Measurements from ENCODE around the gene GPR137C. TPM values are rescaled to one million over a fixed set of nuclear protein-coding genes. Genes with fewer than 3 reads are reported as not detected.

The GPR137C gene
- total RNA-seq, 1 donor from 2014 or later = 1.1 TPM

- H3K9me3 Mint-ChIP-seq (ENCODE audit: unreplicated experiment) = no peaks in the 10 kb centered on the region
- Histone ChIP-seq H3K4me3 (ENCODE audit: insufficient read depth, low read depth, low read length) (no peak overlapping the region), H3K9ac (ENCODE audit: low read length) (no peak overlapping the region), H3K27ac (ENCODE audit: low read depth, low read length) (no peak overlapping the region), H3K27me3 (ENCODE audit: insufficient read depth, low read length) (no peaks in the 10 kb centered on the region), H2AFZ (ENCODE audit: low read depth, low read length) (no peak overlapping the region), H3K36me3 (ENCODE audit: insufficient read depth, low read length) (peaks cover 4% of the 10 kb centered on the region), H3K4me2 (ENCODE audit: low read length) (no peak overlapping the region), H3K4me1 (ENCODE audit: insufficient read depth, low read length) (no peaks in the 10 kb centered on the region), H4K20me1 (ENCODE audit: insufficient read depth, low read length) (peaks cover 34% of the 10 kb centered on the region), H3K79me2 (ENCODE audit: insufficient read depth, low read length) (peaks cover 56% of the 10 kb centered on the region), H3K9me3 (ENCODE audit: insufficient read depth, low read depth, low read length) (no peaks in the 10 kb centered on the region)
- FAIRE-seq = no peak
- H3K36me3 Mint-ChIP-seq (ENCODE audit: low read depth, unreplicated experiment) = peaks cover 3% of the 10 kb centered on the region
- no peaks in the 10 kb centered on the region for H3K4me1 Mint-ChIP-seq (ENCODE audit: low read depth, unreplicated experiment)
- H3K4me3 Mint-ChIP-seq (ENCODE audit: unreplicated experiment) = no peak overlapping the region
- DNase-seq (ENCODE audit: low read depth) = no peak
- TF ChIP-seq CTCF (IDR thresholded peaks at IDR 0.05; ENCODE audit: insufficient read depth, low read depth, low read length) (no peak), EZH2 (IDR thresholded peaks at IDR 0.05; ENCODE audit: insufficient read depth, low read length) (no peak)
- no peaks in the 10 kb centered on the region for H3K27me3 Mint-ChIP-seq (ENCODE audit: low read depth, unreplicated experiment)
- H3K27ac Mint-ChIP-seq (ENCODE audit: unreplicated experiment) = no peak overlapping the region
Measured at GRCh38 chr14:52683985-52684520, 131.4 kb downstream of the GPR137C start.

- no peaks in the 10 kb centered on the region for H3K4me1 ChIP-seq (ENCODE audit: insufficient read depth, low read length)
- no peak overlapping the region for H3K4me3 Mint-ChIP-seq (ENCODE audit: unreplicated experiment)
- peaks cover 77% of the 10 kb centered on the region for H3K79me2 ChIP-seq (ENCODE audit: insufficient read depth, low read length)
- H3K9ac ChIP-seq (ENCODE audit: low read length) = no peak overlapping the region
- H2AFZ ChIP-seq (ENCODE audit: low read depth, low read length) = no peak overlapping the region
- H3K9me3 Mint-ChIP-seq (ENCODE audit: unreplicated experiment) = no peaks in the 10 kb centered on the region
- no peak overlapping the region for H3K27ac ChIP-seq (ENCODE audit: low read depth, low read length)
- no peaks in the 10 kb centered on the region for H3K27me3 Mint-ChIP-seq (ENCODE audit: low read depth, unreplicated experiment)
- DNase-seq (ENCODE audit: low read depth) (no peak), FAIRE-seq (no peak)
- no peak overlapping the region for H3K4me3 ChIP-seq (ENCODE audit: insufficient read depth, low read depth, low read length)
- H4K20me1 ChIP-seq (ENCODE audit: insufficient read depth, low read length) = peaks cover 48% of the 10 kb centered on the region
- H3K36me3 ChIP-seq (ENCODE audit: insufficient read depth, low read length) = no peaks in the 10 kb centered on the region
- no peaks in the 10 kb centered on the region for H3K27me3 ChIP-seq (ENCODE audit: insufficient read depth, low read length)
- H3K36me3 Mint-ChIP-seq (ENCODE audit: low read depth, unreplicated experiment) = peaks cover 3% of the 10 kb centered on the region
- H3K4me2 ChIP-seq (ENCODE audit: low read length) = no peak overlapping the region
- no peaks in the 10 kb centered on the region for H3K4me1 Mint-ChIP-seq (ENCODE audit: low read depth, unreplicated experiment)
- TF ChIP-seq EZH2 (IDR thresholded peaks at IDR 0.05; ENCODE audit: insufficient read depth, low read length) = no peak
- TF ChIP-seq CTCF (IDR thresholded peaks at IDR 0.05; ENCODE audit: insufficient read depth, low read depth, low read length) = no peak
- H3K27ac Mint-ChIP-seq (ENCODE audit: unreplicated experiment) = no peak overlapping the region
- no peaks in the 10 kb centered on the region for H3K9me3 ChIP-seq (ENCODE audit: insufficient read depth, low read depth, low read length)
Measured at GRCh38 chr14:52686176-52686575, 133.5 kb downstream of the GPR137C start.

Other genes with a start within 250 kb of the GPR137C start
- 0.26 TPM in 1 of 2 replicates, not detected in the other for gene PTGER2, start 238.5 kb upstream of the GPR137C start, total RNA-seq
- gene TXNDC16, start 331 bp upstream of the GPR137C start, total RNA-seq = 1.7 and 1.9 TPM in 2 replicates
- 80.5 and 94.0 TPM in 2 replicates for gene ERO1A, start 142.7 kb downstream of the GPR137C start, total RNA-seq
- 70.0 and 74.1 TPM in 2 replicates for gene PSMC6, start 154.4 kb downstream of the GPR137C start, total RNA-seq
- gene STYX, start 177.3 kb downstream of the GPR137C start, total RNA-seq = 24.3 and 26.3 TPM in 2 replicates
- gene GNPNAT1, start 238.8 kb downstream of the GPR137C start, total RNA-seq = 32.4 and 37.7 TPM in 2 replicates

Measured in astrocyte (in vitro differentiated cells and primary cell).